Osteoblast (primary cell): ENCODE results near the gene CHMP4A. TPM values are rescaled to one million over a fixed set of nuclear protein-coding genes. Genes with fewer than 3 reads are reported as not detected.

ENCODE experiments used
- DNase-seq: peaks from one replicate; pipeline ENCODE4 v3.0.0; 2011; ENCODE audit warnings: low spot score, mixed read lengths; ENCODE audit not compliant: insufficient read length; ENCODE audit errors: missing footprints
- H2AFZ ChIP-seq: 2 replicates; pipeline ENCODE4 v1.6.0; 2011; ENCODE audit warnings: mild to moderate bottlenecking, low read length
- H3K27ac ChIP-seq: 2 replicates; pipeline ENCODE4 v1.5.1; 2011; ENCODE audit warnings: mild to moderate bottlenecking, low read depth, low read length, moderate library complexity
- H3K27me3 ChIP-seq: 2 replicates; pipeline ENCODE4 v1.6.0; 2012; ENCODE audit warnings: mild to moderate bottlenecking, control low read depth, inconsistent platforms, low read length, moderate library complexity; ENCODE audit not compliant: insufficient read depth
- H3K36me3 ChIP-seq: 2 replicates; pipeline ENCODE4 v1.5.1; 2011; ENCODE audit warnings: mild to moderate bottlenecking, low read length, control low read depth, moderate library complexity; ENCODE audit not compliant: insufficient read depth
- H3K4me1 ChIP-seq: 2 replicates; pipeline ENCODE4 v1.5.1; 2011; ENCODE audit warnings: mild to moderate bottlenecking, low read length, control low read depth, moderate library complexity; ENCODE audit not compliant: insufficient read depth
- H3K4me2 ChIP-seq: 2 replicates; pipeline ENCODE4 v1.6.0; 2011; ENCODE audit warnings: mild to moderate bottlenecking, low read length; ENCODE audit not compliant: insufficient read depth
- H3K4me3 ChIP-seq: fragments of 200-600 bp; sonication (generic); 3 replicates; pipeline ENCODE4 v1.5.1; 2012; ENCODE audit warnings: mild to moderate bottlenecking, low read length, inconsistent platforms; ENCODE audit not compliant: insufficient read depth
- H3K79me2 ChIP-seq: 2 replicates; pipeline ENCODE4 v1.6.0; 2012; ENCODE audit warnings: mild to moderate bottlenecking, low read length, control low read depth, inconsistent platforms; ENCODE audit not compliant: insufficient read depth
- H3K9me3 ChIP-seq: 2 replicates; pipeline ENCODE4 v1.5.1; 2011; ENCODE audit warnings: low read depth, low read length, control low read depth
- H4K20me1 ChIP-seq: 2 replicates; pipeline ENCODE4 v1.6.0; 2012; ENCODE audit warnings: mild to moderate bottlenecking, low read length, control low read depth; ENCODE audit not compliant: insufficient read depth
- total RNA-seq: library from RNA; depleted of rRNA; stranded (reverse); fragments of >200 nt; gene quantifications from 2 replicates; pipeline ENCODE4 v1.2.3, GENCODE V29; 2012
- TF ChIP-seq, protein P1 (sequence below): IDR thresholded peaks from 2 replicates; pipeline ENCODE4 v1.5.1; 2011; ENCODE audit warnings: mild to moderate bottlenecking, low read depth, low read length, moderate library complexity; ENCODE audit errors: extremely low read depth

CHMP4A gene
- total RNA-seq, 1 donor = 19.2 TPM

- peaks cover 4% of the 10 kb centered on the region for H4K20me1 ChIP-seq
- no peaks in the 10 kb centered on the region for H3K27me3 ChIP-seq
- H3K4me1 ChIP-seq = peaks cover 11% of the 10 kb centered on the region
- no peak overlapping the region for H2AFZ ChIP-seq
- H3K4me2 ChIP-seq = peak overlapping the region; percentile 86
- H3K9me3 ChIP-seq = no peaks in the 10 kb centered on the region
- TF ChIP-seq, protein P1, sequence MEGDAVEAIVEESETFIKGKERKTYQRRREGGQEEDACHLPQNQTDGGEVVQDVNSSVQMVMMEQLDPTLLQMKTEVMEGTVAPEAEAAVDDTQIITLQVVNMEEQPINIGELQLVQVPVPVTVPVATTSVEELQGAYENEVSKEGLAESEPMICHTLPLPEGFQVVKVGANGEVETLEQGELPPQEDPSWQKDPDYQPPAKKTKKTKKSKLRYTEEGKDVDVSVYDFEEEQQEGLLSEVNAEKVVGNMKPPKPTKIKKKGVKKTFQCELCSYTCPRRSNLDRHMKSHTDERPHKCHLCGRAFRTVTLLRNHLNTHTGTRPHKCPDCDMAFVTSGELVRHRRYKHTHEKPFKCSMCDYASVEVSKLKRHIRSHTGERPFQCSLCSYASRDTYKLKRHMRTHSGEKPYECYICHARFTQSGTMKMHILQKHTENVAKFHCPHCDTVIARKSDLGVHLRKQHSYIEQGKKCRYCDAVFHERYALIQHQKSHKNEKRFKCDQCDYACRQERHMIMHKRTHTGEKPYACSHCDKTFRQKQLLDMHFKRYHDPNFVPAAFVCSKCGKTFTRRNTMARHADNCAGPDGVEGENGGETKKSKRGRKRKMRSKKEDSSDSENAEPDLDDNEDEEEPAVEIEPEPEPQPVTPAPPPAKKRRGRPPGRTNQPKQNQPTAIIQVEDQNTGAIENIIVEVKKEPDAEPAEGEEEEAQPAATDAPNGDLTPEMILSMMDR = no peak
- H3K4me3 ChIP-seq = peak overlapping the region; percentile 90
- H3K36me3 ChIP-seq = peaks cover 48% of the 10 kb centered on the region
- H3K27ac ChIP-seq = peak overlapping the region; percentile 74
- DNase-seq = no peak
- peaks cover 33% of the 10 kb centered on the region for H3K79me2 ChIP-seq
These were observed 25.8 kb downstream of the CHMP4A start for GRCh38 chr14:24187539-24187915.

DNA sequence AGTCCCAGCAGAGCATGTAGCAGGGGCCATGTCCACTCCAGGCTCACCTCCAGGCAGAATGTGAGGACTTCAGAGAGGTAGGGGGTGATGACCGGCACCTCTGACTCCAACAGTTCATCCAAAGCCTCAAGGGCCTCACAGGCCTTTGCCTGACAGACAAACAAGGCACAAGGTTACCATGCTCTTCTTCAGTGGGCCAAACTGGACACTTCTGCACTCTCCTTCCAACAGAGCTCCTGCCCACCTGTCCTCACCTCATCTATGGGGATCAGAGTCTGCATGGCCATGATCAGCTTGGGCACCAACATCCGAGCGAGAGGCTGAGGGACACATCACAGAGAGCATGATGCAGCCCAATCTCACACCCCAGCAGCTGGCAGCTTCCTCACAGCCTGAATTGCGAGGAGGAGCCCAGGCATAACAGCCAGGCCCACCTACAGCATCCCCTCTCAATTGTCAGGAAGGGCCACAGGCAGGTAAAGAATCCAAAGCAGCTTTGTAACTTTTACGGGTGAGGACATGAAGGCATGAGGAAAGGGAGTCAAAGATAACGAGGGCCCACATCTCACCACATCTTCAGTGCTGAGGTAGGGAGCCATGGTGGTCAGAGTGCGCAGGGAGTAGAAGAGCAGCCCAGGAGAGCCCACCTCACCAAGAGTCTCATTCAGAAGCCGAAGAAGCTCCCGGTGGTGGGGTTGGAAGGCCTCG lies 26.3 kb downstream of the CHMP4A start:
- TF ChIP-seq, protein P1 = no peak
- Histone ChIP-seq H2AFZ (no peak overlapping the region), H3K79me2 (peaks cover 28% of the 10 kb centered on the region), H3K27ac (no peak overlapping the region), H3K4me1 (peaks cover 11% of the 10 kb centered on the region), H3K4me3 (no peak overlapping the region), H3K36me3 (peaks cover 47% of the 10 kb centered on the region), H4K20me1 (peaks cover 4% of the 10 kb centered on the region), H3K4me2 (peak overlapping the region; percentile 86), H3K9me3 (no peaks in the 10 kb centered on the region), H3K27me3 (no peaks in the 10 kb centered on the region)
- DNase-seq = no peak

GRCh38 chr14:24185741-24186140 lies 27.5 kb downstream of the CHMP4A start:
- Histone ChIP-seq H3K4me1 (peaks cover 11% of the 10 kb centered on the region), H3K36me3 (peaks cover 58% of the 10 kb centered on the region), H3K4me2 (no peak overlapping the region), H4K20me1 (peaks cover 4% of the 10 kb centered on the region), H3K4me3 (no peak overlapping the region), H3K79me2 (peaks cover 25% of the 10 kb centered on the region), H3K27me3 (no peaks in the 10 kb centered on the region), H2AFZ (no peak overlapping the region), H3K27ac (no peak overlapping the region), H3K9me3 (no peaks in the 10 kb centered on the region)
- TF ChIP-seq, protein P1 = no peak
- no peak for DNase-seq

DNA sequence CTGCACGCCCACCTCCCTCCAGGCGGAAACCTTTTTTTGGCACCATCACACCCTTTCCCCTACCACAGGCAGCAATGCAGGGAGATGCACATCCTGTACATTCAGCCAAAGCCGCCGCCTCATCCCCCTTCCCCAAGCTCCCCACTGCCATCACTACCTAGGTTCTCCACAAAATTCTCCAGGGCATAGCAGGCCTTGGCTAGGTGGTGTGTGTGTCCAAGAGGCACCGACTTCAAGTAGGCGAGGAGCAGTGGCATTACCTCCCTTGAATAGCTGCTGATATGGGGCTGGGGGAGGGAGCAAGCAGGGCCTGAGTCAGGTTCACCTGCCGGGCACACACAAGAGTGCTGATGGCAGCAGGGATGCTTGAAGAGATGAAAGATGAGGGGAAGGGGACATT lies 28.3 kb downstream of the CHMP4A start:
- H3K27ac ChIP-seq = no peak overlapping the region
- H2AFZ ChIP-seq = no peak overlapping the region
- H3K27me3 ChIP-seq = no peaks in the 10 kb centered on the region
- no peaks in the 10 kb centered on the region for H3K9me3 ChIP-seq
- peaks cover 4% of the 10 kb centered on the region for H4K20me1 ChIP-seq
- no peak overlapping the region for H3K4me3 ChIP-seq
- H3K4me2 ChIP-seq = no peak overlapping the region
- no peak for DNase-seq
- H3K36me3 ChIP-seq = peaks cover 61% of the 10 kb centered on the region
- TF ChIP-seq, protein P1 = no peak
- H3K4me1 ChIP-seq = peaks cover 15% of the 10 kb centered on the region
- H3K79me2 ChIP-seq = peaks cover 25% of the 10 kb centered on the region
